Measurements from ENCODE around the gene RAB8A. TPM values are rescaled to one million over a fixed set of nuclear protein-coding genes. Genes with fewer than 3 reads are reported as not detected.

Gene RAB8A
- total and polyA plus RNA-seq, 4 donors, result 32.2 to 71.4 (median 60.3) TPM

GRCh38 chr19:16068696-16069259 lies 42.9 kb upstream of the RAB8A start:
- no peak for TF ChIP-seq CTCF (IDR thresholded peaks at IDR 0.05; ENCODE audit: control extremely low read depth, extremely low read depth)
- 83 to 94% methylated on average over 10 of the region's 10 CpGs for WGBS, 2 donors
- H3K36me3 ChIP-seq (ENCODE audit: control insufficient read depth in 4 of 4, insufficient read depth in 4 of 4, low read length in 4 of 4), result no peaks in the 10 kb centered on the region
- H3K27ac ChIP-seq (ENCODE audit: low read depth in 1 of 2, low read length in 1 of 2), result peak overlapping the region in 1 of 2 donors; percentile 30
- H3K4me1 ChIP-seq (ENCODE audit: control insufficient read depth in 5 of 5, insufficient read depth in 5 of 5, low read length in 5 of 5), result peaks cover 0 to 18% (median 0%) of the 10 kb centered on the region in 5 donors
- no peak overlapping the region for H3K4me3 ChIP-seq
- ATAC-seq (ENCODE audit: insufficient read depth, low FRiP score) (no peak), DNase-seq (no peak)
- H3K27me3 ChIP-seq (ENCODE audit: control insufficient read depth in 3 of 3, insufficient read depth in 3 of 3, low read length in 2 of 3), result no peaks in the 10 kb centered on the region
- H3K9me3 ChIP-seq (ENCODE audit: control insufficient read depth in 4 of 4, insufficient read depth in 3 of 4, low read length in 3 of 4), result no peaks in the 10 kb centered on the region
- H3K9ac ChIP-seq (ENCODE audit: insufficient read depth in 1 of 2, low read length in 2 of 2), result no peak overlapping the region

GRCh38 chr19:16069813-16070365 lies 41.8 kb upstream of the RAB8A start:
- 66 to 78% methylated on average over 10 of the region's 10 CpGs for WGBS, 2 donors
- H3K9me3 ChIP-seq (ENCODE audit: control insufficient read depth in 4 of 4, insufficient read depth in 3 of 4, low read length in 3 of 4), result no peaks in the 10 kb centered on the region
- ATAC-seq (ENCODE audit: insufficient read depth, low FRiP score) (no peak), DNase-seq (no peak)
- no peak for TF ChIP-seq CTCF (IDR thresholded peaks at IDR 0.05; ENCODE audit: control extremely low read depth, extremely low read depth)
- H3K4me1 ChIP-seq (ENCODE audit: control insufficient read depth in 5 of 5, insufficient read depth in 5 of 5, low read length in 5 of 5), result peaks cover 0 to 18% (median 0%) of the 10 kb centered on the region in 5 donors
- no peak overlapping the region for H3K4me3 ChIP-seq
- peak overlapping the region in 1 of 2 donors; percentile 91 for H3K27ac ChIP-seq (ENCODE audit: low read depth in 1 of 2, low read length in 1 of 2)
- no peaks in the 10 kb centered on the region for H3K27me3 ChIP-seq (ENCODE audit: control insufficient read depth in 3 of 3, insufficient read depth in 3 of 3, low read length in 2 of 3)
- H3K36me3 ChIP-seq (ENCODE audit: control insufficient read depth in 4 of 4, insufficient read depth in 4 of 4, low read length in 4 of 4), result no peaks in the 10 kb centered on the region
- H3K9ac ChIP-seq (ENCODE audit: insufficient read depth in 1 of 2, low read length in 2 of 2), result peak overlapping the region in 1 of 2 donors; percentile 19

GRCh38 chr19:16070366-16070990 lies 41.2 kb upstream of the RAB8A start:
- no peak for TF ChIP-seq CTCF (IDR thresholded peaks at IDR 0.05; ENCODE audit: control extremely low read depth, extremely low read depth)
- 11 to 19% methylated on average over 16 of the region's 16 CpGs for WGBS, 2 donors
- peak overlapping the region in 1 of 2 donors; percentile 91 for H3K27ac ChIP-seq (ENCODE audit: low read depth in 1 of 2, low read length in 1 of 2)
- peak overlapping the region in 1 of 2 donors; percentile 19 for H3K9ac ChIP-seq (ENCODE audit: insufficient read depth in 1 of 2, low read length in 2 of 2)
- no peaks in the 10 kb centered on the region for H3K27me3 ChIP-seq (ENCODE audit: control insufficient read depth in 3 of 3, insufficient read depth in 3 of 3, low read length in 2 of 3)
- peaks cover 0 to 18% (median 0%) of the 10 kb centered on the region in 5 donors for H3K4me1 ChIP-seq (ENCODE audit: control insufficient read depth in 5 of 5, insufficient read depth in 5 of 5, low read length in 5 of 5)
- no peaks in the 10 kb centered on the region for H3K9me3 ChIP-seq (ENCODE audit: control insufficient read depth in 4 of 4, insufficient read depth in 3 of 4, low read length in 3 of 4)
- no peaks in the 10 kb centered on the region for H3K36me3 ChIP-seq (ENCODE audit: control insufficient read depth in 4 of 4, insufficient read depth in 4 of 4, low read length in 4 of 4)
- DNase-seq (peak in 1 of 3 donors; percentile 52), ATAC-seq (ENCODE audit: insufficient read depth, low FRiP score) (peak; percentile 84)
- no peak overlapping the region for H3K4me3 ChIP-seq
